ENCODE results near the gene TMEM98. TPM values are rescaled to one million over a fixed set of nuclear protein-coding genes. Genes with fewer than 3 reads are reported as not detected.
A peak's percentile ranks its signal among the peaks of the same experiment; 100 is the strongest.

Gene TMEM98
- total and polyA plus RNA-seq, 9 of the 15 experiments (the other 6 are each of a cell fraction or from before 2014, with no cell fraction given): 33.5 to 164 (median 84.7) TPM

GRCh38 chr17:32928586-32929535 is 908 bp downstream of the TMEM98 start (continued):
- TF ChIP-seq CTCFL (IDR thresholded peaks at IDR 0.05; ENCODE audit: borderline replicate concordance, insufficient read depth, low read depth, low read length, poor library complexity, severe bottlenecking): no peak
- 0 out of 2 replicates have a peak, but pooled peaks have one; percentile 10 for TF ChIP-seq ZEB2 (IDR thresholded peaks at IDR 0.05)
- no peak for TF ChIP-seq MEF2A (IDR thresholded peaks at IDR 0.05; ENCODE audit: control insufficient read depth, low read depth, low read length)
- no peak for TF ChIP-seq ILF3 (IDR thresholded peaks at IDR 0.05; ENCODE audit: borderline replicate concordance)
- TF ChIP-seq BRD9 (IDR thresholded peaks at IDR 0.05; ENCODE audit: low read depth, partially characterized antibody): peak; percentile 29
- TF ChIP-seq SRSF9 (IDR thresholded peaks at IDR 0.05; ENCODE audit: borderline replicate concordance, low read depth, low read length): no peak
- peak; percentile 87 for TF ChIP-seq MYNN (IDR thresholded peaks at IDR 0.05)
- TF ChIP-seq MYNN (CRISPR knock-in tag; IDR thresholded peaks at IDR 0.05): no peak
- TF ChIP-seq HLTF (IDR thresholded peaks at IDR 0.05): peak; percentile 12; the same call in 1 of the 2 replicates
- TF ChIP-seq TSC22D4 (tag; IDR thresholded peaks at IDR 0.05): peak; percentile 72; the same call in 1 of the 2 replicates
- TF ChIP-seq ZFP1 (CRISPR knock-in tag; IDR thresholded peaks at IDR 0.05): no peak
- TF ChIP-seq HNRNPLL (IDR thresholded peaks at IDR 0.05; ENCODE audit: low read depth, low read length, poor library complexity, severe bottlenecking): no peak
- TF ChIP-seq OTX1 (CRISPR knock-in tag; IDR thresholded peaks at IDR 0.05): 0 out of 2 replicates have a peak, but pooled peaks have one; percentile 60
- 0 out of 2 replicates have a peak, but pooled peaks have one; percentile 17 for TF ChIP-seq ZNF316 (IDR thresholded peaks at IDR 0.05)
- TF ChIP-seq ZNF518B (CRISPR knock-in tag; IDR thresholded peaks at IDR 0.05): no peak
- TF ChIP-seq HBP1 (CRISPR knock-in tag; IDR thresholded peaks at IDR 0.05): peak; percentile 18; the same call in 1 of the 2 replicates
- TF ChIP-seq RNF219 (CRISPR knock-in tag; IDR thresholded peaks at IDR 0.05): no peak
- no peak for TF ChIP-seq TFAM (CRISPR knock-in tag; conservative IDR thresholded peaks at IDR 0.05)
- peak; percentile 67; the same call in 1 of the 2 replicates for TF ChIP-seq NBN (IDR thresholded peaks at IDR 0.05; ENCODE audit: low read depth)

Data from K562 (cell line).